GM18951 (cell line): ENCODE results near the gene HSPG2.
A peak's percentile ranks its signal among the peaks of the same experiment; 100 is the strongest.

Experiments used
- POLR2A ChIP-seq: IDR thresholded peaks from 4 replicates; pipeline ENCODE4 v1.6.1; 2011; ENCODE audit warnings: mild to moderate bottlenecking; ENCODE audit not compliant: insufficient read length, insufficient read depth; ENCODE audit errors: extremely low read depth
- in situ Hi-C: fragments of 300-500 bp; cut with MboI; formaldehyde crosslinking; loops from one replicate; pipeline ENCODE4 v1.12.0; 2022; ENCODE audit warnings: low sequenced_read_pairs, mixed read lengths, inconsistent platforms; ENCODE audit not compliant: unreplicated experiment

HSPG2 gene

GRCh38 chr1:21859669-21860179 lies 77.4 kb downstream of the HSPG2 start:
- TF ChIP-seq POLR2A = no peak
- in situ Hi-C loops = no loop called here

- TF ChIP-seq POLR2A = no peak
- in situ Hi-C loops = no loop called here
Observed at GRCh38 chr1:21857840-21858670, 79.1 kb downstream of the HSPG2 start.

- TF ChIP-seq POLR2A = no peak
- in situ Hi-C loops = no loop called here
Observed at GRCh38 chr1:21857142-21857839, 79.8 kb downstream of the HSPG2 start.

- no peak for TF ChIP-seq POLR2A
- in situ Hi-C loops = no loop called here
Observed at GRCh38 chr1:21855257-21856096, 81.6 kb downstream of the HSPG2 start.

GRCh38 chr1:21854751-21855131 lies 82.4 kb downstream of the HSPG2 start:
- in situ Hi-C loops = no loop called here
- no peak for TF ChIP-seq POLR2A

GRCh38 chr1:21854090-21854750 lies 82.9 kb downstream of the HSPG2 start:
- in situ Hi-C loops = no loop called here
- TF ChIP-seq POLR2A = no peak

- in situ Hi-C loops = no loop called here
- no peak for TF ChIP-seq POLR2A
Observed at GRCh38 chr1:21853131-21853427, 84.0 kb downstream of the HSPG2 start.

- TF ChIP-seq POLR2A = peak; percentile 37
- in situ Hi-C loops = no loop called here
Observed at GRCh38 chr1:21852282-21853130, 84.6 kb downstream of the HSPG2 start.

GRCh38 chr1:21851430-21852250 lies 85.5 kb downstream of the HSPG2 start:
- in situ Hi-C loops = no loop called here
- TF ChIP-seq POLR2A = no peak

GRCh38 chr1:21849909-21850576 lies 87.1 kb downstream of the HSPG2 start:
- no peak for TF ChIP-seq POLR2A
- in situ Hi-C loops = no loop called here
